Measurements from ENCODE around the gene PSENEN.
"Not testable (repeated sequence)": the region's sequence is repeated elsewhere in the genome, so short reads cannot be mapped to it uniquely, and the experiment has no call there.

The PSENEN gene

GRCh38 chr19:35788205-35788960 lies 42.9 kb downstream of the PSENEN start:
- FAIRE-seq (no peak), DNase-seq (ENCODE audit: low spot score) (no peak)

DNA sequence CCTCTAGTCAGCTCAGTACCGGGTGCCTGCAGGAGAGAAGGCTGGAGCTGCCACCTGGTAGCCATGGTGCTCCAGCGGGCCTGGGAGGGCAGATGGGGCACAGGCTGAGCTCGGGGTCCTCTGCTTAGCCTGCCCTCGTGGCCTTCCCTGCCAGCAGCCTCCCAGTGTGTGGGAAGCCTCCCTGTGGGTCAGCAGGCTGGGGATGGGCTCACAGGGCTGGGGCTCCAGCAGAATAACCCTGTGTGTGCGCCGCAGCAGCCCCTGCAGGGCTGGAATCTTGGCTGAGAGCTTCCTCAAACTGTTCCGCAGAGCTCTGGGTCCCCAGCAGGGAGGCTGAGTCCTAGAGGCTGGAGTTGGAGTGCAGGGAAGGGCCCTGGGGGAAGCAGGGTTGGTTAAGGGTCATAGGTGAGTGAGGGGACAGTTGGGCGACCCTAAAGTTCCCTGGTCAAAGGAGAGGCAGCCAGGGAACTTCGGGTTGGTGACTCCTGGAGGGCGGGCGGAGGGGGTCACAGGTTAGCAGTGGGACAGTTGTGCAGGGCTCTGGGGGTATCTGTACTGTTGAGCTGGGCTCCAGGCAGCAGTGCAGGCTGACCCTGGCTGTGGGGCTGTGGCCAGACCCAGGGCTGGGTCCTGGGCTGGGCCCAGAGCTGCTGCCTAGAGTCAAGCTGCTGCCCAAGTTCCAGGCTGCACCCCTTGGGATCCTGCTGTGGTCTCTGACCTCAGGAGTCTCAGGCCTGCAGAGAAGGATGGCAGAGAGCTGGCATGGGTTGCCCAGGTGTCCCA lies 43.9 kb downstream of the PSENEN start:
- no peak for FAIRE-seq

DNA sequence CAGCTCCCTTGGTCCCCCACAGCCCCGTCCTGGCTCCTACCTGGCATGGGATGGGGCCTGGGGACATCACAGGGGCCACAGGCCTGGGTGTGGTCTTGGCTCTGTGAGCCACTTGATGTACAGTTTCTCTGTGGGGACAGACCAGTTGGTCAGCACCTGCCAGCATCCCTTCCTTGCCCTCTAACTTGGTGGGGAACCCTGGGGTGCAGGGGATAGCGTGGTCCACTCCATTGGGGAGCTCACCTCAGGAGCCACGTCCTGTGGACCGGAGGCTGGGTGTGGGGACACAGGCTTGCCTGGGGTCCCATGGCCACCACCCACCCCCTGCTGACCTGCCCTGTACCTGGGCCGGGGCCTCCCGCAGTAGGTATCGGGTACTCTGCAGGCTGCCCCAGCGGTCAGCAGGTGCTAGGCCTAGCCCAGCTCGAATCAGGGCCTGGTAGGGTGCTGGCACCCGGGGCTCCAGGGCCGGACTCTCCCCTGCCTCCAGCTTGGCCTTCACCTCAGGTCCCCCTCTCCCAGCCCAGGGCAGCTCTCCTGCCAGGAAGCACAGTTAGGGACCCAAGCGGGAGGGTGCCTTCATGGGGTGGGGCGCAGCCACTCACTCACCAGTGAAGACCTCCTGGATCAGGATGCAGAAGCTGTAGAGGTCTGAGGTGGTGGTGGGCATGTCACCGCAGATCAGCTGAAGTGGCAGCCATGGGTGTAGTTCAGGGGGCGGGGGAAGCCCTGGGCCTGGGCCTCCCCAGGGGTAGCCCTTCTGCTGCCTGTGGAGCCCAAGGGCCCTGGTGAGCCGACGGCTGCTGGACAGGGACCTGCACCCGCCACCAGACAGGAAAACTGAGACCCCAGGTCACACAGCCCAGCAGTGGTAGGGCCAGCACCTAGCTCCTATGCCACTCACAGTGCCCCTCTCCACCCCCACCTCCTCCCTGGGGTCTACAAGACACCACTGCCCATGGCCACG lies 44.8 kb downstream of the PSENEN start:
- FAIRE-seq: no peak
- DNase-seq (ENCODE audit: low spot score): no peak

More for the DNA sequence above, 43.9 kb downstream of the PSENEN start:
- DNase-seq (ENCODE audit: low spot score): no peak

DNA sequence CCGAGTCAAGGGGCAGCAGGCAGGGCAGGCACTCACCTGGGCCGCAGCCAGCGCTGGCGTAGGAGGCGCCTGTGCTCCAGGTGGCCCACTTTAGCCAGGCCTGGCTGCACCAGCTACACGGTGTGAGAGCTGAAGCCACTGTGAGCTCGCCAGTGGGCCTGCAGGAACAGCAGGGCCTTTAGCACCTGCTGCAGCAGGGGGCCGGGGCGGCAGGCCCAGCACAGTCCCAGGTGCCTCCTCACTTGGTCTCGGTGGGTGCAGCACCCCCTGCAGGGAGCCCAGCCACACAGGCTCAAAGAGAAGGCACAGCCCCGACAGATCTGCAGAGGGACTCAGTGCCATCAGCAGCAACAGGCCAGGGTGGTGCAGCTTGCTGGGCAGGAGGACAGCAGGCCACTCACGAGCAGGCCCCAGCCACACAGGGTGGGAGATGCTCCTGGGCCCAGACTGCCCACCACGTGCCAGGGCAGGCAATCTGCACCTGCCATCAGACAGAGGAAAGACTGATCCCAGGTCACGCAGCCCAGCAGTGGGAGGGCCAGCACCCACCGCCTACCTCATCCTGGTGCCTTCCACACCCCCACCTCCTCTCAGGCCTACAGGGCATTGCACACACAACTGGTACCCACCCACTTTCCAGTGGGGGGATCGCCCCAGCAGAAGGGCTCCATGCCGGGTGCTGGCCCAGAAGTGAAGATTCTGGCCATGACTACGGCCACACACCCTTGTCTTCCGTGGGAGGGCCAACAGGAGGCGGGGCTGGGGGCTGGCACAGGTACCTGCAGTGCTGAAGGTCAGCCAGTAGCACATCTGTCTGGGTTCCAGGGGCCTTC lies 45.7 kb downstream of the PSENEN start:
- DNase-seq (ENCODE audit: low spot score): no peak
- no peak for FAIRE-seq

GRCh38 chr19:35791814-35792279 lies 46.4 kb downstream of the PSENEN start:
- no peak for FAIRE-seq
- no peak for DNase-seq (ENCODE audit: low spot score)

DNA sequence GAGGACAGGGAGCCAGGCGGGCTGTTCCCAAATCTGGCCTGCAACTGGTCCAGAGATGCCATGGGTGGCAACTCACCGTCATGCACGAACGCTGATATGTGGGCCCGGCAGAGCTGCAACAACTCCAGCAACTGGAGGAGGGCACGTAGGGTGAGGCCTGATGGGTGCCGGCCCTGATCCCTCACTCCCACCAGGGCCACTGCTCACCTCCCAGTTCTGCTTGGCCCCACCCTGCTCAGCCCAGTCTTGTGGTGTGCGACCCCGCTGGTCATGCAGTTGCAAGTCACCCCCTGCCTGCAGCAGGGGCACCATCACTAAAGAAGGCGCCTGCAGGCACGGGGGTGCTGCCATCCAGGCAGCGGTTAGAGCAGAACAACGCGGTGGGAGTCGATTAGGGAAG lies 46.9 kb downstream of the PSENEN start:
- no peak for FAIRE-seq

GRCh38 chr19:35792888-35793287 lies 47.4 kb downstream of the PSENEN start:
- FAIRE-seq (no peak), DNase-seq (ENCODE audit: low spot score) (no peak)

More for the DNA sequence above, 46.9 kb downstream of the PSENEN start:
- no peak for DNase-seq (ENCODE audit: low spot score)

DNA sequence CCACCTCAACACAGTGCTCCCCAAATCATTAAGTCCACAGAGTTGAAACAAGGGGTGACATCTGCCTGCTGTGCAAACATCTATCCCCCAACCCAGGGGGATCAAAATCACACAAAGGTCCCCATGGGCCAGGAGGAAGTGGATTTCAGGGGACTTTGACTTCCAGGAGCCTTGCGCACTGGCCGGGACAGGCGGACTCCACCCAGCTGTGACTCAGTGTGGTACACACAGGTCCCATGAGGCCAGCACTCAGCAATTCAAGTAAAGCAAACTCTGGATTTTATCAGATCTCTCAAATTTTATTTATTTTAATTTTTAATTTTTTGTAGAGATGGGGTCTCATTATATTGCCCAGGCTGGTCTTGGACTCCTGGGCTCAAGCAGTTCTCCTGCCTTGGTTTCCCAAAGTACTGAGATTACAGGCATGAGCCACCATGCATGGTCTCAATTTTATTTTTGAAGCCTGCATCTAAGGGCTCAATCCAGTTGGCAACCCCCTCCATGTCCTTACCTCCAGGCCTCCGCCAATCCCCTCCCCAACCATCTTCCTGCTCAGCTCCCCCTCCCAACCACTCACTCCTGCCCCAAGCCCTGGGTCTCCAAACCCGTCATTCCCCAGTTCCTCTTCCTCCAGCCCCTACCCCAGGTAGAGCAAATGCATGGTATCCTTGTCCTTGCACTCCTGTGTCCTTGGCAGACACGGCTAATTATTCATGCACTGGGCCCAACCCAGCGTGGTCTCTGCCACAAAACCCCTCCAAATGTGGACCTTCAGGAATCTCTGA lies 48.1 kb downstream of the PSENEN start:
- no peak for DNase-seq (ENCODE audit: low spot score)

DNA sequence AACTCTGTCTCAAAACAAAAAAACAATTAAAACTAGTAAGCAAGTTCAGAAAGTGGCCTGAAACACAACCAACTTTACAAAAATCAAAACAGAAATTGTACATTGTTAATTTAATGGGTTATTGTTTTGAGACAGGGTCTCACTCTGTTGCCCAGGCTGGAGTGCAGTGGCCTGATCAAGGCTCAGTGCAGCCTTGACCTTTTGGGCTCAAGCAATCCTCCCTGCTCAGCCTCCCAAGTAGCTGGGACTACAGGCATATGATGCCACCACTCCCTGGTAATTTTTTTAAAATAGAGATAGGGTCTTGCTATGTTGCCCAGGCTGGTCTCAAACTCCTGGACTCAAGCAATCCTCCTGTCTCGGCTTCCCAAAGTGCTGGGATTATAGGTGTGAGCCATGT lies 50.1 kb downstream of the PSENEN start:
- DNase-seq (ENCODE audit: low spot score); FAIRE-seq: not testable (repeated sequence)

More for the DNA sequence above, 48.1 kb downstream of the PSENEN start:
- no peak for FAIRE-seq
